NB4 (cell line): Measurements from ENCODE around the gene RARRES1.

Experiments used
- MYC ChIP-seq: IDR thresholded peaks from 2 replicates; pipeline ENCODE4 v1.6.1; 2011; ENCODE audit warnings: low read depth, low read length
- POLR2A ChIP-seq: IDR thresholded peaks from 2 replicates; pipeline ENCODE4 v1.6.1; 2011; ENCODE audit warnings: mild to moderate bottlenecking; ENCODE audit not compliant: insufficient read length; ENCODE audit errors: extremely low read depth
- TF ChIP-seq, protein P1 (sequence below): IDR thresholded peaks from one replicate; pipeline ENCODE4 v1.5.1; 2012; ENCODE audit warnings: low read depth, low read length
- TF ChIP-seq, protein P2 (sequence below): IDR thresholded peaks from 2 replicates; pipeline ENCODE4 v1.6.1; 2011; ENCODE audit warnings: low read depth, low read length

DNA sequence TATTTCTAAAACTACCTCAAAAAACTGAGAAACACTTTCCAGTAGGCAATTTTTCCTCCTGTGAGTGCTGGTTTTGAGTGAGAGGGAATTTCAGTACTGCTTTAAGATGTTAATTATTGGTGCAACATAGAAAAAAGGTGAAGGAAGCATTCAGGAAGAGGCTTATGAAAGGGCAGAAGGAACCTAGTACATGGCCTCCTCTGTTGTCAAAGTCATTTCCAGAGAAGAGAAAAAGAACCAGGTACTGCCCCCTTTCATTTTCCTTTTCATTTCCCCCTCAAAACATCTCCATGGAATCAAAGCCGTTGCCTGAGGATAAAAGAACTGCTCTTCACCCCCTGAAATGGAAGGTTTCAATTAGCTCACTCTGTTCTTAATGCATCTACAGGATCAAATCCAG, 19.8 kb downstream of the RARRES1 start:
- TF ChIP-seq, protein P1, sequence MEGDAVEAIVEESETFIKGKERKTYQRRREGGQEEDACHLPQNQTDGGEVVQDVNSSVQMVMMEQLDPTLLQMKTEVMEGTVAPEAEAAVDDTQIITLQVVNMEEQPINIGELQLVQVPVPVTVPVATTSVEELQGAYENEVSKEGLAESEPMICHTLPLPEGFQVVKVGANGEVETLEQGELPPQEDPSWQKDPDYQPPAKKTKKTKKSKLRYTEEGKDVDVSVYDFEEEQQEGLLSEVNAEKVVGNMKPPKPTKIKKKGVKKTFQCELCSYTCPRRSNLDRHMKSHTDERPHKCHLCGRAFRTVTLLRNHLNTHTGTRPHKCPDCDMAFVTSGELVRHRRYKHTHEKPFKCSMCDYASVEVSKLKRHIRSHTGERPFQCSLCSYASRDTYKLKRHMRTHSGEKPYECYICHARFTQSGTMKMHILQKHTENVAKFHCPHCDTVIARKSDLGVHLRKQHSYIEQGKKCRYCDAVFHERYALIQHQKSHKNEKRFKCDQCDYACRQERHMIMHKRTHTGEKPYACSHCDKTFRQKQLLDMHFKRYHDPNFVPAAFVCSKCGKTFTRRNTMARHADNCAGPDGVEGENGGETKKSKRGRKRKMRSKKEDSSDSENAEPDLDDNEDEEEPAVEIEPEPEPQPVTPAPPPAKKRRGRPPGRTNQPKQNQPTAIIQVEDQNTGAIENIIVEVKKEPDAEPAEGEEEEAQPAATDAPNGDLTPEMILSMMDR = no peak
- no peak for TF ChIP-seq MYC
- no peak for TF ChIP-seq POLR2A
- TF ChIP-seq, protein P2, sequence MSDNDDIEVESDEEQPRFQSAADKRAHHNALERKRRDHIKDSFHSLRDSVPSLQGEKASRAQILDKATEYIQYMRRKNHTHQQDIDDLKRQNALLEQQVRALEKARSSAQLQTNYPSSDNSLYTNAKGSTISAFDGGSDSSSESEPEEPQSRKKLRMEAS = no peak
